Stimulated activated CD8-positive, alpha-beta memory T cell treated with anti-CD3 and anti-CD28 coated beads, Interleukin-15, amount 100 ng/mL, for 48 hours (primary cell): ENCODE data around the gene TMEM33.

Source experiments
- DNase-seq, 2 donors: peaks; one replicate each; pipeline ENCODE4 v3.0.0-alpha.2; 2020; ENCODE audit warnings: low read depth in 2 of 2

TMEM33 gene

GRCh38 chr4:41994461-41994985 lies 59.3 kb downstream of the TMEM33 start:
- no peak for DNase-seq

GRCh38 chr4:41998019-41998418 lies 62.8 kb downstream of the TMEM33 start:
- DNase-seq, result no peak

- no peak for DNase-seq
Measured at GRCh38 chr4:41999321-41999720, 64.1 kb downstream of the TMEM33 start.

- DNase-seq, result no peak
Measured at GRCh38 chr4:42008011-42008786, 73.0 kb downstream of the TMEM33 start.
